ENCODE data around the gene CCDC190. TPM values are rescaled to one million over a fixed set of nuclear protein-coding genes. Genes with fewer than 3 reads are reported as not detected.

CCDC190 gene
- total and polyA plus RNA-seq, 4 donors: 2.4 to 4.7 (median 2.8) TPM

DNA sequence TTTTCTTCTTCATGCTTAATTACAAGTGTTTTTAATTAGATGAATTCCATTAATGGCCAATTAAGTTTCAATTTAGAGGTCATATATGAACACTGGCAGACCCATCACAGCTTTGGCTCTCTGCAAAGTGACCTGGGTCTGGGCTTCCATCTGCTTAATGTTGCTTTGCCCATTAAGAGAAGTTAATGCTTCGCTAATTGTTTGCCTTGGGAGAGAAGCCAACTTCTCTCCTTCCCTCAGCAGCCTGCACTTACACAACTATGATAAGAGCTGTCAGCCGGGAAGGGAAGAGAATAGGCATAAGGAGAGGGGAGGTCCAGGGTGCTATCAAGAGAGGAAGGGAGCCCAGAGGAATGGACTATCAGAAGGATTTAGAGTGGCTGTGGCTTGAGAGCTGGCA, 29.0 kb upstream of the CCDC190 start:
- peak in 2 of 3 donors; percentile 66 to 79 for DNase-seq
- no peak for ATAC-seq (ENCODE audit: insufficient read depth, low FRiP score)
- WGBS, 2 donors: 47 to 75% methylated on average over 2 of the region's 2 CpGs

DNA sequence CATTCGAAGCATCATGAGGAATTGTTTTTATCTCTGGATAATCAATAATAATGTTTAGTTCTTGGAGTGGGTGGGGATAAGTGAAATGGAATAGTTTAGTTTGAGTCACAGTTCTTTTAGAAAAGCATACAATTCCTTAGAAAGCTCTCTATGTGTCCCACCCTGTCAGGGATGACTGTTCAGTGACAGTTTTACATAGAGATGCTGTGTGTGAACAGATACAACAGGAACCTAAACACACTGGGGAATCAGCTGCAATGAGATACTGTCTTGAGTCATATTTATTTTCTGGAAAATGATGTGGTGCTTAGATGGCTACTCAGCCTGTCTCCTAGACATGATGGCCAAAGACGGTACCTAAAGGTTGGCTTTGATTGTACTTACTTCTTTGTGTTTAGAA, 25.7 kb upstream of the CCDC190 start:
- Histone ChIP-seq H3K4me3 (no peak overlapping the region), H3K9ac (ENCODE audit: insufficient read depth in 1 of 2, low read length in 2 of 2) (no peak overlapping the region), H3K4me1 (ENCODE audit: control insufficient read depth in 5 of 5, insufficient read depth in 5 of 5, low read length in 5 of 5) (peaks cover 0 to 11% (median 0%) of the 10 kb centered on the region in 5 donors), H3K36me3 (ENCODE audit: control insufficient read depth in 4 of 4, insufficient read depth in 4 of 4, low read length in 4 of 4) (no peaks in the 10 kb centered on the region), H3K27me3 (ENCODE audit: control insufficient read depth in 3 of 3, insufficient read depth in 3 of 3, low read length in 2 of 3) (no peaks in the 10 kb centered on the region), H3K27ac (ENCODE audit: low read depth in 1 of 2, low read length in 1 of 2) (no peak overlapping the region), H3K9me3 (ENCODE audit: control insufficient read depth in 4 of 4, insufficient read depth in 3 of 4, low read length in 3 of 4) (no peaks in the 10 kb centered on the region)
- WGBS, 2 donors: 95 to 97% methylated on average over 2 of the region's 2 CpGs
- TF ChIP-seq, protein P1, sequence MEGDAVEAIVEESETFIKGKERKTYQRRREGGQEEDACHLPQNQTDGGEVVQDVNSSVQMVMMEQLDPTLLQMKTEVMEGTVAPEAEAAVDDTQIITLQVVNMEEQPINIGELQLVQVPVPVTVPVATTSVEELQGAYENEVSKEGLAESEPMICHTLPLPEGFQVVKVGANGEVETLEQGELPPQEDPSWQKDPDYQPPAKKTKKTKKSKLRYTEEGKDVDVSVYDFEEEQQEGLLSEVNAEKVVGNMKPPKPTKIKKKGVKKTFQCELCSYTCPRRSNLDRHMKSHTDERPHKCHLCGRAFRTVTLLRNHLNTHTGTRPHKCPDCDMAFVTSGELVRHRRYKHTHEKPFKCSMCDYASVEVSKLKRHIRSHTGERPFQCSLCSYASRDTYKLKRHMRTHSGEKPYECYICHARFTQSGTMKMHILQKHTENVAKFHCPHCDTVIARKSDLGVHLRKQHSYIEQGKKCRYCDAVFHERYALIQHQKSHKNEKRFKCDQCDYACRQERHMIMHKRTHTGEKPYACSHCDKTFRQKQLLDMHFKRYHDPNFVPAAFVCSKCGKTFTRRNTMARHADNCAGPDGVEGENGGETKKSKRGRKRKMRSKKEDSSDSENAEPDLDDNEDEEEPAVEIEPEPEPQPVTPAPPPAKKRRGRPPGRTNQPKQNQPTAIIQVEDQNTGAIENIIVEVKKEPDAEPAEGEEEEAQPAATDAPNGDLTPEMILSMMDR (IDR thresholded peaks at IDR 0.05; ENCODE audit: control extremely low read depth, extremely low read depth): no peak
- ATAC-seq (ENCODE audit: insufficient read depth, low FRiP score) (no peak), DNase-seq (no peak)

More for the DNA sequence above, 29.0 kb upstream of the CCDC190 start:
- Histone ChIP-seq H3K27ac (ENCODE audit: low read depth in 1 of 2, low read length in 1 of 2) (no peak overlapping the region), H3K4me3 (no peak overlapping the region), H3K9ac (ENCODE audit: insufficient read depth in 1 of 2, low read length in 2 of 2) (no peak overlapping the region), H3K4me1 (ENCODE audit: control insufficient read depth in 5 of 5, insufficient read depth in 5 of 5, low read length in 5 of 5) (peaks cover 0 to 11% (median 0%) of the 10 kb centered on the region in 5 donors), H3K36me3 (ENCODE audit: control insufficient read depth in 4 of 4, insufficient read depth in 4 of 4, low read length in 4 of 4) (no peaks in the 10 kb centered on the region), H3K27me3 (ENCODE audit: control insufficient read depth in 3 of 3, insufficient read depth in 3 of 3, low read length in 2 of 3) (no peaks in the 10 kb centered on the region), H3K9me3 (ENCODE audit: control insufficient read depth in 4 of 4, insufficient read depth in 3 of 4, low read length in 3 of 4) (no peaks in the 10 kb centered on the region)
- TF ChIP-seq, protein P1 (IDR thresholded peaks at IDR 0.05; ENCODE audit: control extremely low read depth, extremely low read depth): no peak

DNA sequence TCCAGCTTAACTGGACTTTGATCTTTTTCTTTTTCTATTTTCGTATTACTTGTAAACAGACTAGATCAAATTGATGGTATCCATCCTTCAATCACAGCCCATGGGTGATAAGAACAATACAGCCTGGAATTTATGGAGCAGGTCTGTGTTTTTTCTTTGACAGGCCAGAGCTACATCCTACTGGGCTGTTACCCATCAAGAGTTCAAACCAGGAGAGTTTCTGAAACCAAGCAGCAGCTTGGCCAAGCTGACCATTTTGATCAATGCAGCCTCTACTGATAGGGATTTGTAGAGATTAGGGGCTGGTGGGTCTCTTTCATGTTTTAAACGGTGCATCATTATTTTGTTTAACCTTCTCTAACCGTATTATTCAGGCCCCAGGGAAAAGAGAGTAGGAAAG, 24.3 kb upstream of the CCDC190 start:
- WGBS, 2 donors: 41 to 52% methylated on average over 3 of the region's 3 CpGs
- Histone ChIP-seq H3K4me1 (ENCODE audit: control insufficient read depth in 5 of 5, insufficient read depth in 5 of 5, low read length in 5 of 5) (peaks cover 0 to 10% (median 0%) of the 10 kb centered on the region in 5 donors), H3K27me3 (ENCODE audit: control insufficient read depth in 3 of 3, insufficient read depth in 3 of 3, low read length in 2 of 3) (no peaks in the 10 kb centered on the region), H3K36me3 (ENCODE audit: control insufficient read depth in 4 of 4, insufficient read depth in 4 of 4, low read length in 4 of 4) (no peaks in the 10 kb centered on the region), H3K27ac (ENCODE audit: low read depth in 1 of 2, low read length in 1 of 2) (no peak overlapping the region), H3K9me3 (ENCODE audit: control insufficient read depth in 4 of 4, insufficient read depth in 3 of 4, low read length in 3 of 4) (no peaks in the 10 kb centered on the region), H3K9ac (ENCODE audit: insufficient read depth in 1 of 2, low read length in 2 of 2) (no peak overlapping the region), H3K4me3 (no peak overlapping the region)
- DNase-seq (no peak), ATAC-seq (ENCODE audit: insufficient read depth, low FRiP score) (no peak)
- TF ChIP-seq, protein P1 (IDR thresholded peaks at IDR 0.05; ENCODE audit: control extremely low read depth, extremely low read depth): no peak

DNA sequence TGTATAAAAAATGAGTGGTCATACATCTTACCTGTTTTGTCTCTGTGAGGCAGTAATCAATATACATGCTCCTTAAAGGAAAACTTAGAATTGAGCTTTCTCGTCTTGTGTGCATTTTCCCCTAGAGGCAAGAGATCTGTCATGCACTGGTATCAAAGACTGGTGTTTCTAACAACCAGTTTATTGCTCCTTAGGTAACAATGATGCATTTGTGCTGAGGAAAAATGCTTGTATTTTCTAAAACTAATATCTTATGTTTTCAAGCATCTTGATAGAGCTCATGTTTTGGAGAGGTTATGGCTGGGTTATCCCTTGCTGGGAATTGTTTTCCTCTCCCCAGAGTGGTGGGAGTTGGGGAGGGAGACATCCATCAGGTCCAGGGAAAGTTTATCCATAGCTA, 23.9 kb upstream of the CCDC190 start:
- ATAC-seq (ENCODE audit: insufficient read depth, low FRiP score) (no peak), DNase-seq (no peak)
- Histone ChIP-seq H3K27me3 (ENCODE audit: control insufficient read depth in 3 of 3, insufficient read depth in 3 of 3, low read length in 2 of 3) (no peaks in the 10 kb centered on the region), H3K36me3 (ENCODE audit: control insufficient read depth in 4 of 4, insufficient read depth in 4 of 4, low read length in 4 of 4) (no peaks in the 10 kb centered on the region), H3K4me1 (ENCODE audit: control insufficient read depth in 5 of 5, insufficient read depth in 5 of 5, low read length in 5 of 5) (peaks cover 0 to 7% (median 0%) of the 10 kb centered on the region in 5 donors), H3K4me3 (no peak overlapping the region), H3K27ac (ENCODE audit: low read depth in 1 of 2, low read length in 1 of 2) (no peak overlapping the region), H3K9me3 (ENCODE audit: control insufficient read depth in 4 of 4, insufficient read depth in 3 of 4, low read length in 3 of 4) (no peaks in the 10 kb centered on the region), H3K9ac (ENCODE audit: insufficient read depth in 1 of 2, low read length in 2 of 2) (no peak overlapping the region)
- WGBS, 2 donors: 94 to 95% methylated on average over 1 of the region's 1 CpG
- TF ChIP-seq, protein P1 (IDR thresholded peaks at IDR 0.05; ENCODE audit: control extremely low read depth, extremely low read depth): no peak

Measured in lung (tissue), 12 donors.